ENCODE measurements around the gene MYH10. TPM values are rescaled to one million over a fixed set of nuclear protein-coding genes. Genes with fewer than 3 reads are reported as not detected.

The MYH10 gene
- total RNA-seq, 1 experiment from 2014 or later, result 251 TPM

DNA sequence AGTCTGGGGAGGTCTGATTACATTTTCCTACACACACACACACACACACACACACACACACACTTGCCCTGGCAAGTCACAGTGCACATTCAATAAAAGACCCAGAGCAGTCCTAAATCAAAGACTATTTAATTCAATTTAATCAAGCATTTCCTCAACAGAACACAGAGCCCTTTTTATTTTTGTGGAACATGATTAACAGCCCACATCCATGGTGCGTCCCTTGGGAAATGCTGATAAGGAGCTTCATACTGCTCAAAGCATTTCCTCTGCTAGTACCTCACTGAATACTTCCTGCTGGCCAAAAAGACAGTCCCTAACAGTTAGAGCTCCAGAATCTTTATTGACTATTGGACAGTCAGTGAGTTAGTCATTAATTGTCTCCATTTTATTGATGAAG is 43.1 kb upstream of the MYH10 start:
- Histone ChIP-seq H2BK15ac (ENCODE audit: low read depth, low read length) (no peak overlapping the region), H3K23ac (ENCODE audit: insufficient read length, low read depth, low read length) (no peak overlapping the region), H3K4me2 (ENCODE audit: insufficient read depth, insufficient read length, low read length) (no peak overlapping the region), H4K8ac (replicated peaks; ENCODE audit: insufficient read length, low read depth, low read length) (no peak overlapping the region), H3K23me2 (ENCODE audit: insufficient read length, low read depth, low read length, poor library complexity, severe bottlenecking) (no peaks in the 10 kb centered on the region), H2BK120ac (ENCODE audit: low read depth, low read length, poor library complexity, severe bottlenecking) (no peak overlapping the region), H3K56ac (ENCODE audit: insufficient read length, low read depth, low read length) (no peak overlapping the region), H2BK12ac (ENCODE audit: insufficient read length, low read depth, low read length) (no peak overlapping the region), H2AFZ (ENCODE audit: low read length) (no peak overlapping the region), H4K91ac (ENCODE audit: insufficient read length, low read depth, low read length) (no peak overlapping the region), H3K4me1 (ENCODE audit: insufficient read depth, low read length) (peaks cover 4% of the 10 kb centered on the region; the same call in 1 of the 2 replicates), H3K79me2 (ENCODE audit: insufficient read depth, low read length) (no peaks in the 10 kb centered on the region), H4K20me1 (ENCODE audit: control insufficient read depth, insufficient read depth, insufficient read length) (no peaks in the 10 kb centered on the region), H2BK20ac (ENCODE audit: low read depth, low read length, poor library complexity, severe bottlenecking) (no peak overlapping the region), H3K18ac (ENCODE audit: insufficient read length, low read depth, low read length) (no peak overlapping the region), H3K9me3 (ENCODE audit: control insufficient read depth, low read depth, low read length) (no peaks in the 10 kb centered on the region), H3K14ac (ENCODE audit: insufficient read depth, low read length) (no peak overlapping the region), H4K5ac (ENCODE audit: insufficient read length, low read depth, low read length) (no peak overlapping the region), H3K27me3 (ENCODE audit: insufficient read depth, low read length) (no peaks in the 10 kb centered on the region), H2BK5ac (ENCODE audit: insufficient read length, low read length) (no peak overlapping the region), H3K9ac (ENCODE audit: extremely low read depth, insufficient read length, low read length) (no peak overlapping the region), H3K79me1 (ENCODE audit: insufficient read depth, low read depth, low read length, poor library complexity, severe bottlenecking) (no peaks in the 10 kb centered on the region), H3T11ph (ENCODE audit: low read length) (no peak overlapping the region), H3K4ac (ENCODE audit: low read depth, low read length) (no peak overlapping the region), H3K27ac (ENCODE audit: insufficient read length, low read depth, low read length) (no peak overlapping the region), H2AK5ac (ENCODE audit: insufficient read length, low read length) (no peak overlapping the region)
- peaks cover 5% of the 10 kb centered on the region in 2 experiments for H3K9me3 Mint-ChIP-seq
- H3K27ac Mint-ChIP-seq, result no peak overlapping the region
- no peak for TF ChIP-seq CTCF (conservative IDR thresholded peaks at IDR 0.05)
- H3K27me3 Mint-ChIP-seq (ENCODE audit: low read depth), result peaks cover 2% of the 10 kb centered on the region; the same call in 1 of the 2 replicates
- peaks cover 24 to 28% of the 10 kb centered on the region in 2 experiments for H3K4me1 Mint-ChIP-seq
- H3K36me3 Mint-ChIP-seq (ENCODE audit: insufficient read depth in 1 of 3, low read depth in 3 of 3), result peaks cover 0 to 6% (median 0%) of the 10 kb centered on the region in 3 experiments; a peak in 2 of 7 replicates
- WGBS (ENCODE audit: extremely low coverage, insufficient read length, low lambda C conversion rate), result no CpG with 5 or more reads among the region's 1 CpG
- DNase-seq, result no peak
- H3K4me3 Mint-ChIP-seq, result no peak overlapping the region
